ENCODE results near the gene SYCP3.

GRCh38 chr12:101764051-101764792 is 25.0 kb upstream of the SYCP3 start:
- TF ChIP-seq, protein P1, sequence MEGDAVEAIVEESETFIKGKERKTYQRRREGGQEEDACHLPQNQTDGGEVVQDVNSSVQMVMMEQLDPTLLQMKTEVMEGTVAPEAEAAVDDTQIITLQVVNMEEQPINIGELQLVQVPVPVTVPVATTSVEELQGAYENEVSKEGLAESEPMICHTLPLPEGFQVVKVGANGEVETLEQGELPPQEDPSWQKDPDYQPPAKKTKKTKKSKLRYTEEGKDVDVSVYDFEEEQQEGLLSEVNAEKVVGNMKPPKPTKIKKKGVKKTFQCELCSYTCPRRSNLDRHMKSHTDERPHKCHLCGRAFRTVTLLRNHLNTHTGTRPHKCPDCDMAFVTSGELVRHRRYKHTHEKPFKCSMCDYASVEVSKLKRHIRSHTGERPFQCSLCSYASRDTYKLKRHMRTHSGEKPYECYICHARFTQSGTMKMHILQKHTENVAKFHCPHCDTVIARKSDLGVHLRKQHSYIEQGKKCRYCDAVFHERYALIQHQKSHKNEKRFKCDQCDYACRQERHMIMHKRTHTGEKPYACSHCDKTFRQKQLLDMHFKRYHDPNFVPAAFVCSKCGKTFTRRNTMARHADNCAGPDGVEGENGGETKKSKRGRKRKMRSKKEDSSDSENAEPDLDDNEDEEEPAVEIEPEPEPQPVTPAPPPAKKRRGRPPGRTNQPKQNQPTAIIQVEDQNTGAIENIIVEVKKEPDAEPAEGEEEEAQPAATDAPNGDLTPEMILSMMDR (conservative IDR thresholded peaks at IDR 0.05): no peak
- no peak for TF ChIP-seq ZFX (IDR thresholded peaks at IDR 0.05)

Measured in C4-2B (cell line).